K562 (cell line): ENCODE data around the gene SEMA6D. TPM values are rescaled to one million over a fixed set of nuclear protein-coding genes. Genes with fewer than 3 reads are reported as not detected.

Source experiments
- ATAC-seq: fragments of 200-7000 bp; cut with Tn5 transposase; 3 replicates; pipeline ENCODE4 v1.9.1; 2020; ENCODE audit warnings: moderate library complexity
- BruUV-seq: library from RNA; stranded (reverse); fragments of 400-500 nt; replicated peaks from 2 replicates; lab custom pipeline; 2021; lab: Mats Ljungman, UMichigan
- CTCF ChIA-PET: fragments of 300-600 bp; formaldehyde crosslinking; extraction: SDS; loops from one replicate; lab custom pipeline; 2021; ENCODE audit warnings: low intra/inter-chr PET ratio; lab: Yijun Ruan, JAX
- POLR2A ChIA-PET: fragments of 300-600, 350-650 bp; sonication (Branson Sonifier 250); formaldehyde crosslinking; extraction: SDS; loops from one replicate; lab custom pipeline; 2021; ENCODE audit warnings: antibody characterized with exemption, inconsistent platforms; lab: Yijun Ruan, JAX
- DNase-seq, 4 experiments: peaks; one replicate each; pipeline versions ENCODE4 v3.0.0 to v3.0.0-alpha.2; 2011 to 2018; ENCODE audit warnings: low spot score in 3 of 4, mixed read lengths in 3 of 4; ENCODE audit errors: extremely low read depth in 1 of 4
- FAIRE-seq: peaks from 2 replicates; lab custom pipeline; 2011; peaks lifted over from hg19 to GRCh38; lab: Jason Lieb, UNC
- H2AFZ ChIP-seq: 2 replicates; pipeline ENCODE4 v1.6.0; 2011; ENCODE audit warnings: low read depth, low read length, control low read depth, inconsistent platforms
- H3K27ac ChIP-seq: fragments of 200-600 bp; 3 replicates; pipeline ENCODE4 v1.8.0; 2011; ENCODE audit warnings: low read depth, mild to moderate bottlenecking, control low read depth, inconsistent platforms, low read length, moderate library complexity, mixed read lengths; ENCODE audit errors: extremely low read depth
- H3K27me3 ChIP-seq, 2 experiments: fragments of 300-600 bp in 1 of 2; 2 replicates in 1 of 2; 3 replicates in 1 of 2; pipeline versions ENCODE4 v1.6.0 to v1.8.0; 2011; ENCODE audit warnings: inconsistent platforms in 2 of 2, low read length in 2 of 2, mild to moderate bottlenecking in 1 of 2, mixed read lengths in 1 of 2, moderate library complexity in 1 of 2; ENCODE audit not compliant: control insufficient read depth in 2 of 2, insufficient read depth in 2 of 2
- H3K36me3 ChIP-seq: fragments of 300-600 bp; 3 replicates; pipeline ENCODE4 v1.8.0; 2011; ENCODE audit warnings: mild to moderate bottlenecking, low read length, inconsistent platforms; ENCODE audit not compliant: control insufficient read depth, insufficient read depth
- H3K4me1 ChIP-seq, 2 experiments: fragments of 200-600 bp in 1 of 2; replicated peaks in 1 of 2; 2 replicates in 1 of 2; 3 replicates in 1 of 2; pipeline versions ENCODE4 v1.5.1 to v1.8.0; 2011; ENCODE audit warnings: inconsistent platforms in 2 of 2, low read length in 2 of 2, mild to moderate bottlenecking in 1 of 2, mixed read lengths in 1 of 2, moderate library complexity in 1 of 2; ENCODE audit not compliant: control insufficient read depth in 2 of 2, insufficient read depth in 2 of 2
- H3K4me2 ChIP-seq: 2 replicates; pipeline ENCODE4 v1.6.1; 2011; ENCODE audit warnings: low read length, control low read depth, inconsistent platforms, mixed read lengths; ENCODE audit not compliant: insufficient read depth
- H3K4me3 ChIP-seq: fragments of 200-600 bp; sonication (generic), shearing (Covaris generic); 2 replicates; pipeline ENCODE4 v1.5.1; 2016; ENCODE audit warnings: control low read depth, inconsistent platforms
- H3K79me2 ChIP-seq: fragments of 200-600 bp; 3 replicates; pipeline ENCODE4 v1.8.0; 2011; ENCODE audit warnings: low read length, inconsistent platforms; ENCODE audit not compliant: control insufficient read depth, insufficient read depth
- H3K9ac ChIP-seq, 2 experiments: 2 replicates each; pipeline versions ENCODE4 v1.6.0 to v1.6.1; 2011; ENCODE audit warnings: low read depth in 2 of 2, low read length in 2 of 2, control low read depth in 1 of 2, inconsistent platforms in 1 of 2, mild to moderate bottlenecking in 1 of 2, mixed read lengths in 1 of 2; ENCODE audit not compliant: insufficient read depth in 1 of 2
- H3K9me1 ChIP-seq: one replicate; pipeline ENCODE4 v1.6.0; 2011; ENCODE audit warnings: inconsistent platforms, mild to moderate bottlenecking, low read length, moderate library complexity; ENCODE audit not compliant: control insufficient read depth, insufficient read depth
- H3K9me3 ChIP-seq: replicated peaks from 2 replicates; pipeline ENCODE4 v1.5.1; 2011; ENCODE audit warnings: low read depth, low read length, inconsistent platforms; ENCODE audit not compliant: control insufficient read depth, insufficient read depth
- H4K20me1 ChIP-seq: replicated peaks from 2 replicates; pipeline ENCODE4 v1.6.1; 2011; ENCODE audit warnings: low read length, inconsistent platforms, mixed read lengths; ENCODE audit not compliant: control insufficient read depth, insufficient read depth
- ATF7 ChIP-seq: fragments of 450-650 bp; IDR thresholded peaks from 2 replicates; pipeline ENCODE4 v1.7.1; 2014; ENCODE audit warnings: mild to moderate bottlenecking, moderate library complexity
- GABPB2 ChIP-seq: fragments of 250-450 bp; sonication (Bioruptor Pico); conservative IDR thresholded peaks from 2 replicates; pipeline ENCODE4 v1.5.1; 2021; ENCODE audit warnings: mild to moderate bottlenecking
- HMGN3 ChIP-seq: IDR thresholded peaks from 2 replicates; pipeline ENCODE4 v1.6.1; 2011; ENCODE audit warnings: borderline replicate concordance, low read depth, mild to moderate bottlenecking, mixed read lengths, low read length; ENCODE audit not compliant: insufficient read length; ENCODE audit errors: extremely low read depth
- SLC30A9 ChIP-seq: fragments of 250-450 bp; sonication (Bioruptor Pico); IDR thresholded peaks from 2 replicates; pipeline ENCODE4 v1.8.0; 2022; ENCODE audit warnings: mild to moderate bottlenecking, moderate library complexity
- TAF7 ChIP-seq: fragments of 450-650 bp; IDR thresholded peaks from 2 replicates; pipeline ENCODE4 v1.6.1; 2016; ENCODE audit warnings: missing genetic modification characterization, missing compliant biosample characterization
- U2AF1 ChIP-seq: fragments of 200-400 bp; formaldehyde crosslinking; optimal IDR thresholded peaks from 2 replicates; pipeline ENCODE3; 2017; ENCODE audit warnings: mild to moderate bottlenecking, low read depth, low read length, moderate library complexity
- ZNF12 ChIP-seq: sonication (generic); formaldehyde crosslinking; IDR thresholded peaks from 2 replicates; pipeline ENCODE4 v1.4.0; 2020; ENCODE audit warnings: mild to moderate bottlenecking, missing genetic modification reagents
- ZNF143 ChIP-seq: sonication (generic); formaldehyde crosslinking; IDR thresholded peaks from 2 replicates; pipeline ENCODE4 v1.9.0; 2022; ENCODE audit warnings: mild to moderate bottlenecking, missing genetic modification reagents
- ZNF668 ChIP-seq: fragments of 250-450 bp; sonication (Bioruptor Pico); IDR thresholded peaks from 2 replicates; pipeline ENCODE4 v1.8.0; 2022; ENCODE audit warnings: mild to moderate bottlenecking, inconsistent platforms
- ZNF785 ChIP-seq: fragments of 250-450 bp; sonication (Bioruptor Pico); IDR thresholded peaks from 2 replicates; pipeline ENCODE4 v1.4.0; 2020; ENCODE audit warnings: mild to moderate bottlenecking
- WGBS: fragments of 100-300 bp; shearing (Covaris generic); methylation state at CpG from one replicate; pipeline ENCODE4 v1.1.6; 2016; ENCODE audit warnings: low coverage, mixed read lengths; ENCODE audit not compliant: insufficient coverage; ENCODE audit errors: missing lambda C conversion rate; 5-methylcytosine and 5-hydroxymethylcytosine counted together
- in situ Hi-C: fragments of 300-500 bp; cut with MboI; formaldehyde crosslinking; loops from 4 replicates; pipeline ENCODE4 v1.15.0; 2018; ENCODE audit warnings: inconsistent platforms, mixed read lengths
- intact Hi-C: fragments of 100-400 bp; cut with micrococcal nuclease; formaldehyde crosslinking; loops from 2 replicates; pipeline ENCODE4 v1.14.2; 2022
- polyA plus RNA-seq, 8 experiments: library from polyadenylated mRNA; depleted of rRNA in 4 of 8; stranded (reverse) in 5 of 8; unstranded in 3 of 8; fragments of >200 nt; fragmentation: Nextera tagmentation in 2 of 8; fragmentation: Illumina TruSeq in 1 of 8; extraction: Ambion mirVana in 2 of 8; extraction: Trizol in 1 of 8; gene quantifications; 2 replicates each; pipeline versions ENCODE4 v1.2.1 to v1.2.3, GENCODE V29; 2011 to 2014; ENCODE audit warnings: inconsistent platforms in 1 of 8, missing spikeins in 1 of 8
- total RNA-seq, 7 experiments: library from RNA; depleted of rRNA in 6 of 7; stranded (reverse); fragments of >200 nt in 6 of 7; fragmentation: Illumina TruSeq in 2 of 7; extraction: Trizol in 2 of 7; gene quantifications; 2 replicates each; pipeline versions ENCODE4 v1.2.1 to v1.2.3, GENCODE V29; 2011 to 2021; ENCODE audit warnings: low replicate concordance in 1 of 7
- TF ChIP-seq, protein P1 (sequence below): fragments of 450-650 bp; conservative IDR thresholded peaks from 2 replicates; pipeline ENCODE4 v1.6.1; 2016; ENCODE audit warnings: missing genetic modification characterization, low read depth, mild to moderate bottlenecking, control low read depth, missing compliant biosample characterization
- TF ChIP-seq, protein P2 (sequence below): fragments of 250-450 bp; sonication (Bioruptor Pico); IDR thresholded peaks from 2 replicates; pipeline ENCODE4 v1.8.0; 2022; ENCODE audit warnings: inconsistent platforms, mild to moderate bottlenecking, moderate library complexity, borderline replicate concordance

Gene SEMA6D
- total and polyA plus RNA-seq, 9 of the 15 experiments (the other 6 are each of a cell fraction or from before 2014, with no cell fraction given): not detected

DNA sequence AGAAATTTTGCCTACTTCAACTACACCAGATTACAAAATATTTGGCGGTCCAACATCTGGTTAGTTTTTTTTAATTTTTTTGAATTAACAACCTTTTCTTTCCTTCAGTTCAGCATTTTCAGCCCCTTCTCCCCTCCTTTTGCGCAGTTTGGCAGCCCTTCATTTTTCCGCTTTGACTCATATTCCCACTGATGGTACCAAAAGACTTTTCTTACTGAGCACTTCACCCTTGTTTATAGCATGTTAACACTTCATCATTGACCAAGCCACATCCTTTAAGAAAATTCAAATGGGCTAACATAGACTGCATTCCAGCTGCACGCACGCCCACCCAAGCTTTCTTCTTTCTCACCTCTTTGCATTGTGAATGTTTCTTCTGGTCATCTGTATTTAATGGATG is 49.7 kb downstream of the SEMA6D start (continued):
- TF ChIP-seq, protein P1, sequence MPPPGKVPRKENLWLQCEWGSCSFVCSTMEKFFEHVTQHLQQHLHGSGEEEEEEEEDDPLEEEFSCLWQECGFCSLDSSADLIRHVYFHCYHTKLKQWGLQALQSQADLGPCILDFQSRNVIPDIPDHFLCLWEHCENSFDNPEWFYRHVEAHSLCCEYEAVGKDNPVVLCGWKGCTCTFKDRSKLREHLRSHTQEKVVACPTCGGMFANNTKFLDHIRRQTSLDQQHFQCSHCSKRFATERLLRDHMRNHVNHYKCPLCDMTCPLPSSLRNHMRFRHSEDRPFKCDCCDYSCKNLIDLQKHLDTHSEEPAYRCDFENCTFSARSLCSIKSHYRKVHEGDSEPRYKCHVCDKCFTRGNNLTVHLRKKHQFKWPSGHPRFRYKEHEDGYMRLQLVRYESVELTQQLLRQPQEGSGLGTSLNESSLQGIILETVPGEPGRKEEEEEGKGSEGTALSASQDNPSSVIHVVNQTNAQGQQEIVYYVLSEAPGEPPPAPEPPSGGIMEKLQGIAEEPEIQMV (tag): no peak
- no peak for TF ChIP-seq GABPB2 (CRISPR knock-in tag)
- no peak for TF ChIP-seq SLC30A9 (CRISPR knock-in tag)

DNA sequence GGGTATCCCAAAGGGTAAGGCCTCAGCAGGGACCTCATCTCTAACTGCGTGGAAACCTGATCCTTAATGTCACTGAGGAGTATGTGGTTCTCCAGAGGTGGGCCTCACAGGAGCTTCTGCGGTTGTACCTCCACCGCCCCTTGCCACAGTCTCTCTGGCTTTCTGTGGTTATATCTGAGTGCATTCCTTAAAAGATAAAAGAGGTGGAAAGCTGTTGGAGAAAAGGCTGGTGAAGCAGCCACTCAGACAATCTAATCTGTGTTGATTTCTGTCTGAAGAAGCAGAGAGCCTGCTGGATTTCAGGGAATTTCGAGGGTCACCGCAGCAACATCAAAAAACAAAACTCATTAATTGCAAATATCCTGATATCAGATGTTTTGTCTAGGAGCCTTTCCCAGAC is 51.4 kb downstream of the SEMA6D start:
- H3K27me3 ChIP-seq: no peaks in the 10 kb centered on the region
- no peak overlapping the region for H2AFZ ChIP-seq
- no peak overlapping the region for H3K27ac ChIP-seq
- no peaks in the 10 kb centered on the region for H3K79me2 ChIP-seq
- CTCF ChIA-PET: no interaction called here
- no peaks in the 10 kb centered on the region for H3K9me1 ChIP-seq
- H3K4me3 ChIP-seq: no peak overlapping the region
- no peak overlapping the region for H3K9ac ChIP-seq
- WGBS: 2% methylated on average over 5 of the region's 5 CpGs
- H3K9me3 ChIP-seq: no peaks in the 10 kb centered on the region; the same call in 1 of the 2 replicates
- ATAC-seq: no peak
- no peak for FAIRE-seq
- BruUV-seq: no TSS peak
- no peak overlapping the region for H3K4me2 ChIP-seq
- intact Hi-C loops (no loop called here), in situ Hi-C loops (no loop called here)
- H4K20me1 ChIP-seq: no peaks in the 10 kb centered on the region
- no peaks in the 10 kb centered on the region for H3K36me3 ChIP-seq
- H3K4me1 ChIP-seq: no peaks in the 10 kb centered on the region
- POLR2A ChIA-PET: no interaction called here
- no peak for DNase-seq
- TF ChIP-seq, protein P1 (tag): no peak
- TF ChIP-seq ZNF12 (CRISPR knock-in tag): no peak
- TF ChIP-seq ZNF143 (CRISPR knock-in tag): no peak
- TF ChIP-seq GABPB2 (CRISPR knock-in tag): no peak
- TF ChIP-seq, protein P2, sequence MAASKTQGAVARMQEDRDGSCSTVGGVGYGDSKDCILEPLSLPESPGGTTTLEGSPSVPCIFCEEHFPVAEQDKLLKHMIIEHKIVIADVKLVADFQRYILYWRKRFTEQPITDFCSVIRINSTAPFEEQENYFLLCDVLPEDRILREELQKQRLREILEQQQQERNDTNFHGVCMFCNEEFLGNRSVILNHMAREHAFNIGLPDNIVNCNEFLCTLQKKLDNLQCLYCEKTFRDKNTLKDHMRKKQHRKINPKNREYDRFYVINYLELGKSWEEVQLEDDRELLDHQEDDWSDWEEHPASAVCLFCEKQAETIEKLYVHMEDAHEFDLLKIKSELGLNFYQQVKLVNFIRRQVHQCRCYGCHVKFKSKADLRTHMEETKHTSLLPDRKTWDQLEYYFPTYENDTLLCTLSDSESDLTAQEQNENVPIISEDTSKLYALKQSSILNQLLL (CRISPR knock-in tag): no peak
- TF ChIP-seq TAF7: no peak
- no peak for TF ChIP-seq ATF7
- TF ChIP-seq HMGN3: no peak
- TF ChIP-seq ZNF668: no peak
- no peak for TF ChIP-seq U2AF1
- TF ChIP-seq ZNF785 (CRISPR knock-in tag): no peak
